T47D (cell line): Measurements from ENCODE around the gene MANF.

Experiments
- DNase-seq, 2 experiments: peaks; one replicate each; pipeline versions ENCODE4 v3.0.0 to v3.0.0-alpha.2; 2011 to 2012; ENCODE audit warnings: low read depth in 1 of 2, low spot score in 1 of 2
- JUND ChIP-seq: IDR thresholded peaks from 2 replicates; pipeline ENCODE4 v1.6.1; 2012; ENCODE audit warnings: low read depth
- in situ Hi-C: cut with HindIII; loops from 2 replicates; pipeline ENCODE4 v1.10.0; 2016; ENCODE audit warnings: low sequenced_read_pairs, low pct_unique_long_range_greater_than_20kb

The MANF gene

GRCh38 chr3:51384726-51385473 is at the start of gene MANF:
Gene MANF (plus strand): TSS chr3:51385291. CDS start chr3:51385343, 52 bp downstream.
- in situ Hi-C loops, result no loop called here
- peak; percentile 97 to 99 for DNase-seq
- TF ChIP-seq JUND, result no peak

GRCh38 chr3:51336261-51336660 is 48.8 kb upstream of the MANF start:
- no peak for TF ChIP-seq JUND
- DNase-seq, result no peak
- in situ Hi-C loops, result no loop called here

GRCh38 chr3:51337666-51338065 is 47.4 kb upstream of the MANF start:
- TF ChIP-seq JUND, result no peak
- in situ Hi-C loops, result no loop called here
- DNase-seq, result no peak

- in situ Hi-C loops, result no loop called here
- TF ChIP-seq JUND, result no peak
- no peak for DNase-seq
Measured at GRCh38 chr3:51338632-51339031, 46.5 kb upstream of the MANF start.

GRCh38 chr3:51340013-51340829 is 44.9 kb upstream of the MANF start:
- peak in 1 of 2 experiments; percentile 29 for DNase-seq
- TF ChIP-seq JUND, result no peak
- in situ Hi-C loops, result no loop called here

GRCh38 chr3:51340989-51341636 is 44.0 kb upstream of the MANF start:
- DNase-seq, result no peak
- in situ Hi-C loops, result no loop called here
- no peak for TF ChIP-seq JUND

GRCh38 chr3:51343918-51344687 is 41.0 kb upstream of the MANF start:
- no peak for DNase-seq

GRCh38 chr3:51350751-51351150 is 34.3 kb upstream of the MANF start:
- in situ Hi-C loops, result no loop called here
- DNase-seq, result no peak

More at GRCh38 chr3:51343918-51344687, 41.0 kb upstream of the MANF start:
- TF ChIP-seq JUND, result no peak
- in situ Hi-C loops, result no loop called here

GRCh38 chr3:51353131-51353530 is 32.0 kb upstream of the MANF start:
- TF ChIP-seq JUND, result no peak
- DNase-seq, result no peak
- in situ Hi-C loops, result no loop called here

More at GRCh38 chr3:51350751-51351150, 34.3 kb upstream of the MANF start:
- no peak for TF ChIP-seq JUND

GRCh38 chr3:51353691-51354090 is 31.4 kb upstream of the MANF start:
- no peak for DNase-seq
- no peak for TF ChIP-seq JUND
- in situ Hi-C loops, result no loop called here

GRCh38 chr3:51354172-51354571 is 30.9 kb upstream of the MANF start:
- DNase-seq, result no peak
- TF ChIP-seq JUND, result no peak
- in situ Hi-C loops, result no loop called here
